ENCODE results near the gene C13orf46.

DNA sequence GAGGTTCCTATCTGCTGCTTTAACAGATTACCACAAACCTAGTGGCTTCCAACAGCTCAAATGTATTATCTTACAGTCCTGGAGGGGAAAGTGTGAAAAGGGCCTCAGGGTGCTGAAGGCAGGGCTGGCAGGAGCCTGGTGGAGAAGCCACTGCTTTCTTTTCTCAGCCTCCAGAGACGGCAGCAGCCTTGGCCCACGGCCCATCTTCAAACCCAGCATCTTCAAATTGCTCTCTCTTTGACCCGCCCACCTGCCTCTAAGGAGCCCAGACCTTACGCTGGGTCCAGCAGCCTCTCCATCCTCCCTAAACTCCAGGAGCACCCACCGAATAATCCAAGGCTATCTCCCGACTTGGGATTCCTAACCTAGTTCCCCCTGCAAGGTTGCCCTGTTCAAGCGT lies 35.6 kb downstream of the C13orf46 start:
- TF ChIP-seq, protein P1, sequence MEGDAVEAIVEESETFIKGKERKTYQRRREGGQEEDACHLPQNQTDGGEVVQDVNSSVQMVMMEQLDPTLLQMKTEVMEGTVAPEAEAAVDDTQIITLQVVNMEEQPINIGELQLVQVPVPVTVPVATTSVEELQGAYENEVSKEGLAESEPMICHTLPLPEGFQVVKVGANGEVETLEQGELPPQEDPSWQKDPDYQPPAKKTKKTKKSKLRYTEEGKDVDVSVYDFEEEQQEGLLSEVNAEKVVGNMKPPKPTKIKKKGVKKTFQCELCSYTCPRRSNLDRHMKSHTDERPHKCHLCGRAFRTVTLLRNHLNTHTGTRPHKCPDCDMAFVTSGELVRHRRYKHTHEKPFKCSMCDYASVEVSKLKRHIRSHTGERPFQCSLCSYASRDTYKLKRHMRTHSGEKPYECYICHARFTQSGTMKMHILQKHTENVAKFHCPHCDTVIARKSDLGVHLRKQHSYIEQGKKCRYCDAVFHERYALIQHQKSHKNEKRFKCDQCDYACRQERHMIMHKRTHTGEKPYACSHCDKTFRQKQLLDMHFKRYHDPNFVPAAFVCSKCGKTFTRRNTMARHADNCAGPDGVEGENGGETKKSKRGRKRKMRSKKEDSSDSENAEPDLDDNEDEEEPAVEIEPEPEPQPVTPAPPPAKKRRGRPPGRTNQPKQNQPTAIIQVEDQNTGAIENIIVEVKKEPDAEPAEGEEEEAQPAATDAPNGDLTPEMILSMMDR (IDR thresholded peaks at IDR 0.05): no peak
- no peak for TF ChIP-seq ZFX (IDR thresholded peaks at IDR 0.05; ENCODE audit: borderline replicate concordance)

Data from 22Rv1 (cell line).